Memory B cell (primary cell): ENCODE data around the gene COL18A1.

Experiments
- ATAC-seq: fragments of 150-1000 bp; cut with Tn5 transposase; 2 replicates; pipeline ENCODE4 v1.10.0; 2021; ENCODE audit warnings: low read depth, mild to moderate bottlenecking, moderate library complexity
- DNase-seq, 2 donors: peaks; one replicate each; pipeline ENCODE4 v3.0.0; 2022; ENCODE audit warnings: low spot score in 2 of 2
- H3K27ac Mint-ChIP-seq: one replicate; pipeline ENCODE4 v1.8.0; 2022; ENCODE audit warnings: mild to moderate bottlenecking, moderate library complexity, mixed read lengths
- H3K27me3 Mint-ChIP-seq: one replicate; pipeline ENCODE4 v1.8.0; 2022; ENCODE audit warnings: mixed read lengths
- H3K36me3 Mint-ChIP-seq: one replicate; pipeline ENCODE4 v1.8.0; 2022; ENCODE audit warnings: mild to moderate bottlenecking, mixed read lengths
- H3K4me1 Mint-ChIP-seq: one replicate; pipeline ENCODE4 v1.8.0; 2022; ENCODE audit warnings: mixed read lengths
- H3K4me3 Mint-ChIP-seq: one replicate; pipeline ENCODE4 v1.8.0; 2022; ENCODE audit warnings: mild to moderate bottlenecking, moderate library complexity, mixed read lengths
- H3K9me3 Mint-ChIP-seq: one replicate; pipeline ENCODE4 v1.8.0; 2022; ENCODE audit warnings: mixed read lengths

Gene COL18A1

DNA sequence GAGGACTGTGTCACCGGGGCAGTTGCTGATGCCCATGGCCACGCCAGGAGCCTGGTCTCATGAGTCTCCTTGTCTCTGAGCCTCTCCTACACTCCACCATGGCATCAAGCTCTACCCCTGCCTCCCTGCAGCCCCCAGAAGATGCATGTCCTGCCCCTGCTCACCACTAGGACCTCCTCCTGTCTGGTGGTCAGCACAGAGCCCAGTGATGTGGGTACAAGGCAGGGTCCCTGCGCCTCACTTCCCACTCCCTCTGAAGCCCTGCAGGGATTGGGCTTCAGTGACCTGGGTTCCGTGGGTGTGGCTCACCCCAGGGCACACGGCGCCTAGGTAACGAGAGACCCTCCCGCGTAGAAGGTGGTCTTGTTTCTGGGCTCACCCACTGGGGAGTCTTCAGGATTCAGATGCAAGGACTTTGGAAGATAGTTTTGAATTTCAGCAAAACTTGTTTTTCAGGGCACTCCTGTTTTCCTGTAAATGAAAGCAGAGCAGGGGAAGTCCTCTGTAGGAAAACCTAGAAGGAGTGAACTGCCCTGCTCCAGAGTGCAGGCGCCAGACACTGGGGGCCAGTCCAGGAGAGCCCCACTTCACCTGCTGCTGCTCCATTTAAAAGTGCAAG, 2.8 kb downstream of the COL18A1 start:
- ATAC-seq (no peak), DNase-seq (no peak)
- no peaks in the 10 kb centered on the region for H3K36me3 Mint-ChIP-seq
- no peak overlapping the region for H3K27ac Mint-ChIP-seq
- peaks cover 12% of the 10 kb centered on the region for H3K4me1 Mint-ChIP-seq
- H3K27me3 Mint-ChIP-seq, result peaks cover 21% of the 10 kb centered on the region
- no peak overlapping the region for H3K4me3 Mint-ChIP-seq
- no peaks in the 10 kb centered on the region for H3K9me3 Mint-ChIP-seq

DNA sequence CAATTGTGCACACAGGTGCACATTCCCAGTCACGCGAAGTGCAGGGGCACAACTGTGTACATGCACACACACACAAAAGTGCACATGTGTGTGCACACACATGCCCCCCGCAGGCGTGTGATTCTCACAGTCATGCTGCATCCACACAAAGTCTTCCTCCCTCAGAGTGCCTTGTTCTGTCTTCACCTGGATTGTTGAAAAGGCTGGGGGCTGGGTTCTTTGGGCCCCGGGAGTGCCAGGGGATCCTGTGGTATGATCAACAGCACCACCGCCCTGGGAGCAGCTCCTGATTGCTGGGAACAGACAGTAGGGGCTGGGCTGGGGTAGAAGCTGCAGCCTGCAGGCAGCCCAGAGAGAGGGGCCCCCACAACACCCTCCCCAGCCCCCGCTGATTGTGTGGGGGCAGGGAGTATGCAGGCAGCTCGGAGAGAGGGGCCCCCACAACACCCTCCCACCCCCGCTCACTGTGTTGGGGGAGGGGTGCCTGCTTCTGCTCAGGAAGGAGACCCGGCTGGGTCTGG, 3.4 kb downstream of the COL18A1 start:
- Mint-ChIP-seq H3K9me3 (no peaks in the 10 kb centered on the region), H3K4me3 (no peak overlapping the region), H3K27ac (no peak overlapping the region), H3K4me1 (peaks cover 11% of the 10 kb centered on the region), H3K36me3 (no peaks in the 10 kb centered on the region), H3K27me3 (peaks cover 21% of the 10 kb centered on the region)
- DNase-seq, result no peak
- ATAC-seq, result no peak

DNA sequence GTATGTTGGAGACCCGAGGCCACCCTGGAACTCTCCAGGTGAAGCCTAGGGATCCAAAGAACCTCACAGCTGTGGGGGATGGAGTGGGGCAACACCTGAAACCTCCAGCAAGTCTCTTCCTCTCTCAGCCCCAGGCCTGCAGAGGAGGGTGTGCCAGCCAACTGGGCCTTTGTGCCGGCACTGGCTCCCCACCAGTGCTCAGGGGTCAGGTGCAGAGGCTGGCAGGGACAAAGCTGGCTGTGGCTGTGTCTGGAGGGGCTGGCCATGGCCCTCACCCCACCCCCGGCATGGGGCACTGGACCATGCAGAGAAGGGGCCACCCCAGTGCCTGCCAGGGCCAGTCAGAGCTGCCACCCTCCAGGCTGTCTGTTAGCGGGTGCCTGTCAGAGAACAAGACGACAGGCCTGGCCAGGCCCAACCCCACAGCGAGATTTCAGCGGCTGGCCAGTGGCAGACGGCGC, 3.9 kb downstream of the COL18A1 start:
- Mint-ChIP-seq H3K27ac (no peak overlapping the region), H3K4me1 (peaks cover 8% of the 10 kb centered on the region), H3K9me3 (no peaks in the 10 kb centered on the region), H3K4me3 (no peak overlapping the region), H3K27me3 (peaks cover 17% of the 10 kb centered on the region), H3K36me3 (no peaks in the 10 kb centered on the region)
- DNase-seq (no peak), ATAC-seq (no peak)

DNA sequence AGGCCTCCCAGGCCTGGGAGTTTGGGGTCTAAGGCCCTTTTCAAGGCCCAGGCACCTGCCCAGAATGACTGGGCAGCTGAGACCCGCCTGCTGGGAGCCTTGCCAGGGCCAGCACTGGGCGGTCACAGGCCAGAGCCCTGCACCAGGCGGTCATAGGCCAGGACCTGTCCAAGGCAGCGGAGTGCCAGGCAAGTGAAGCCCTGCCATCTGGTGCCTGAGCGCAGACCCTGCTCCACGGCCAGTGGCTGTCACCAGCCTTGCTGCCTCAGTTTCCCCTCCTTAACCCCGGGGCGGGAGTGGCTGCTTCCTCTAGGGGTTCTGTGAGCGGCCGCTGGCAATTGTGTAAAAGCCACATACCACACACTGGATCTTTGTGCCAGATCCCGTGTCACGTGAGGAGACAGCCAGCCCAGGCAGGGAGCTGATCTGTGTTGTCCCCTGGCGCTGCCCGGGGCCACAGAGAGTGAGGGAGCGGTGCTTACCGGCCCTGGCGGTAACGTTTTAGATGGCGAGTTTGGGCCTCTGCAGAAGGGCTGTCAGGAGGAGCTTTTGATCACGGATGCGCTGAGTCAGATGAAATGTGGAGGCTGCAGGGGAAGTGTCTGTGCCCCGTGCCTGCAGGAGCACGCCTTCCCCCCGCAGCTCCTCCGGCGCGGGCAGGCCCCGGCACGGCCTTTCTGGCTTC, 4.6 kb downstream of the COL18A1 start:
- H3K4me3 Mint-ChIP-seq, result no peak overlapping the region
- no peaks in the 10 kb centered on the region for H3K36me3 Mint-ChIP-seq
- DNase-seq, result no peak
- H3K4me1 Mint-ChIP-seq, result peaks cover 4% of the 10 kb centered on the region
- ATAC-seq, result no peak
- peaks cover 11% of the 10 kb centered on the region for H3K27me3 Mint-ChIP-seq
- H3K27ac Mint-ChIP-seq, result no peak overlapping the region
- no peaks in the 10 kb centered on the region for H3K9me3 Mint-ChIP-seq

DNA sequence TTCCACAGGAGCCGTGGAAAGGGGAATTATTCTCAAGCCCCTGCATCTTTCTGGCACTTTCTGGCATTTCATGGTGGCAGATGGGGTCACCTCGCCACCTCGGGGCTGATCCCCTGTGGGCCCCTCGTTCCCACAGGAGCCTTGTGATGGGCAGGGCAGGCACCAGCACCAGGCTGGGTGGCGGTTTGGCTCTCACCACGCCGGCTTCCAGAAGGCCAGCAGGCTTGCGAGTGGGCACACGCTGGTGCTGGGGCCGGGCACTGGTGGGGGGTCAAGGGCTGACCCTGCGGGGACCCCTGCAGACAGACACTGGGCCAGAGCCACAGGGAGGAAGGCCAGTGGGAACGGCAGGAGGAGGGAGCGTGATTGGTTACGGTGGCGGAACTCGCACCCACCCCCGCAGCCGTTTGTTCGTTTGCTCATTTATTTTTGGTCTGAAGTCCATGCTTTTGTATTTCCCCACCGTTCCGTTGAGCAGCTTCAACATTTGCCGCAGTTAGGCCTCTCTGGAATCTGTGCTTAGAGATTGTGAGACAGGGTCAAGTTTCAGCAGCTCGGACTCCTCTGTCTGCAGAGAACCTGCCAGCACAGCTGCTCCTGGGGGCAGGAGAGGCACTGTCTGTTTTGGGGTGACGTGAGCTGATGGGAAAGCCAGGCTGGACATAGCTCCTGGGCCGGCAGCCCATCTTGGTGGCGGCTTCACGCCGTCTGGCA, 5.3 kb downstream of the COL18A1 start:
- H3K4me1 Mint-ChIP-seq, result peaks cover 4% of the 10 kb centered on the region
- H3K9me3 Mint-ChIP-seq, result no peaks in the 10 kb centered on the region
- H3K27ac Mint-ChIP-seq, result no peak overlapping the region
- H3K36me3 Mint-ChIP-seq, result no peaks in the 10 kb centered on the region
- no peak overlapping the region for H3K4me3 Mint-ChIP-seq
- ATAC-seq (no peak), DNase-seq (no peak)
- peaks cover 11% of the 10 kb centered on the region for H3K27me3 Mint-ChIP-seq

DNA sequence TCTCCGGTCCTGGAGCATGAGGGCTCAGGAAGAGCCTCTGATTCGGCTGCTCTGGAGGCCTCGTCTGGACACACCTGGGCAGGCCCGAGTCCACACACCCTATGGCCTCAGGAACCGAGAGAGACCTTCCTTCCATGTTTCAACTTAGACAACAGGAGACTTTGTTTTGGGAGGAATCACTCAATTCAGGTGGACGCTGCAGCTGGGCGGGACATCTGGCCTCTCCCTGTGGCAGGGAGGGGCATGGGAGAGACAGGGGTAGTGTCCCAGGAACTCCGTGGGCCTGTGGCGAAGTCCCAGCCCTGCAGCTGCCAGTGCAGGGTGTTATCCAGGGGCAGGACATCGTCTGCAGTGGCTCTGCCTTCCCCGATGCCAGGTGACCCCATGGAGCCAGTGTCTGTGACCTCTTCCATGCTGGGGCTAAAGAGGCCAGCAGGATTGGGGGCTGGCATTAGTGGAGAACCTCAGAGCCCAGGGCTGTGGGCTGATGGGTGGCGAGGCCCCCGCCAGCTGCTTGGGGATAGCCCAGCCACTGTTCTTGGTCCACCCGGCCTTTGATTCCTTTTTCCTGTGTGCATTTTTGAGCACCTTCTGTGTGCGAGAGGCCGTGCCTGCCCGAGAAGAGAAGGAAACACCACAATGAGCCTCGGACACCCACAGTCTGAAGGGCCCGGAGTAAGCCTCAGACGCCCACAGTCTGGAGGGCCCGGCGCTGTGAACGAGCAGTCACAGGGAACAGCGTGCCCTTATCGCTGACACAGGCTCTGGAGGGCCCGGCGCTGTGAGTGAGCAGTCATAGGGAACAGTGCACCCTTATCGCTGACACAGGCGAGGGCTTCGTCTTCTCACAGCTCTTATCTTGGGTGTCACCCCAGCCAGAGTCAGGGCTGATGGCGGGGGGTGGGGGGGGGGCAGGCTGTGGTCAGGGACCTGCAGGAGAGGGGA, 6.2 kb downstream of the COL18A1 start:
- Mint-ChIP-seq H3K27ac (no peak overlapping the region), H3K9me3 (no peaks in the 10 kb centered on the region), H3K4me1 (peaks cover 4% of the 10 kb centered on the region), H3K27me3 (peaks cover 11% of the 10 kb centered on the region), H3K36me3 (no peaks in the 10 kb centered on the region), H3K4me3 (no peak overlapping the region)
- ATAC-seq, result no peak
- no peak for DNase-seq

DNA sequence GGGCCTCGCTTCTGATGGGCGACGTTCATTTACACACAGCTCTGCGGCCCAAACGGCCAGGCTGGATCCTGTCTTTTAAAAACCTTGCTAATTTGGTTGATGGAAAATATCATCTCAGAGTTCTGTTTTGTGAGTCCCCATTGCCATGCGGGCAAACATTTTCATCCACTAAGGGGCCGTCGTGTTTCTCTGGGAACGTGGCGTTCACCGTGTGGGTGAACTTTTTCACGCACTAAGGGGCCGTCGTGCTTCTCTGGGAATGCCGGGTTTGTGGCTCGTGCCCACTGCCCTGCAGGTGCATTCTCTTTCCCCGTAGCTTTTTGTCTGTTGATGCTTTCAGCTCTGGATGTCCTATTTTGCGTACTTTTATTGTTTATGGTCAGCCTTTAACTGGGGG, 6.8 kb downstream of the COL18A1 start:
- ATAC-seq (no peak), DNase-seq (no peak)
- peaks cover 8% of the 10 kb centered on the region for H3K27me3 Mint-ChIP-seq
- no peaks in the 10 kb centered on the region for H3K36me3 Mint-ChIP-seq
- H3K9me3 Mint-ChIP-seq, result no peaks in the 10 kb centered on the region
- H3K4me3 Mint-ChIP-seq, result no peak overlapping the region
- no peak overlapping the region for H3K27ac Mint-ChIP-seq
- H3K4me1 Mint-ChIP-seq, result no peaks in the 10 kb centered on the region

DNA sequence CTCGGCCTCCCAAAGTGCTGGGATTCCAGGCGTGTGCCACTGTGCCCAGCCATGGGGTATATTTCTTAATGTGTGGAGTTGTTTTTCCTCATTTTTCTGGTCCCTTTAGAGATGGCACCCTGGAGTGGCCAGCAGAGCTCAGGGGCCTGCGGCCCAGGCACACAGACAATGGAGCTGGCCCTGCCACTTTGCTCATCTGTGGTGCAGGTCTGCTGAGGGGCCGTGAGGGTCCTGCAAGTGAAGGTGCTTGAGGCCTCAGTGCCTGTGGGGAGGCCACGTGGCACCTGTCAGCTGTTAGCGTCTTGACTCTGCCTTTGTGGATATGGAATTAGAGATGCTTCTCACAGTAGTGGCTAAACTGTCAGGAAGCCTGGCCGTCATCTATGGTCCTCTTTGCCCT, 7.5 kb downstream of the COL18A1 start:
- no peak overlapping the region for H3K27ac Mint-ChIP-seq
- H3K27me3 Mint-ChIP-seq, result peaks cover 9% of the 10 kb centered on the region
- H3K36me3 Mint-ChIP-seq, result no peaks in the 10 kb centered on the region
- no peaks in the 10 kb centered on the region for H3K9me3 Mint-ChIP-seq
- H3K4me1 Mint-ChIP-seq, result no peaks in the 10 kb centered on the region
- DNase-seq (no peak), ATAC-seq (no peak)
- H3K4me3 Mint-ChIP-seq, result no peak overlapping the region

DNA sequence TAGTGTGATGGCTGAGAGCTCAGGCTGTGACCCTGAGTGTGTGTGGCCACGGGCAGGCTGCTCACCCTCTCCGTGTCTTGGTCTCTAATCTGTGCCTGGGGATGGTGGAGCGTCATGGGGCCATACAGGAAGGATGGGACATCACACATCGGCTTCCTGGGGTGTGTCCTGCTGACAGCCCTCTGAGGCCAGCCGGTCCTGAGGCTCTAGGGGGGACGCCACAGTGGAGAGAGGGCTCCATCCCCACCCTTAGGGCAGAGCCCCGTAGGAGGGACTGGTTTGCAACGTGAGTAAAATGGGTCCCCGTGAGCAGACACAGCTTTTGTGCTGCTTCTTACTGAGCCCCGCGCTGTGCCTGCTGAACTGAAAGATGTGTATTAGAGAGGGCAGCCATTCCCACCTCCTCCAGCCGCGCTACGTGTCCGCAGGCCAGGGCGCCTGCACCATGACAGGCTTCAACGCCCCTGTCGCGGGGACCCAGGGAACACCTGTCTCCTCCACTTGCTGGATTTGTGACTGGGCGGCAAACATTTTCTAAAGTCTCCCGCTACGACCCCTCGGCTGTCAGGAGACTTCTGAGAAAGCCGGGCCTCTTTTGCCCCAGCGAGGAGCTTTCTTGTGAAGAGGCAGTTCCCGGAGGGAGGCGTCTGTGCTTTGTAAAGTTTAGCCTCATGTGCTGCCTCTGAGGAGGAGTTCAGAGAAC, 8.1 kb downstream of the COL18A1 start:
- Mint-ChIP-seq H3K36me3 (no peaks in the 10 kb centered on the region), H3K9me3 (no peaks in the 10 kb centered on the region), H3K4me1 (no peaks in the 10 kb centered on the region), H3K4me3 (no peak overlapping the region), H3K27ac (no peak overlapping the region), H3K27me3 (peaks cover 9% of the 10 kb centered on the region)
- ATAC-seq (no peak), DNase-seq (no peak)

DNA sequence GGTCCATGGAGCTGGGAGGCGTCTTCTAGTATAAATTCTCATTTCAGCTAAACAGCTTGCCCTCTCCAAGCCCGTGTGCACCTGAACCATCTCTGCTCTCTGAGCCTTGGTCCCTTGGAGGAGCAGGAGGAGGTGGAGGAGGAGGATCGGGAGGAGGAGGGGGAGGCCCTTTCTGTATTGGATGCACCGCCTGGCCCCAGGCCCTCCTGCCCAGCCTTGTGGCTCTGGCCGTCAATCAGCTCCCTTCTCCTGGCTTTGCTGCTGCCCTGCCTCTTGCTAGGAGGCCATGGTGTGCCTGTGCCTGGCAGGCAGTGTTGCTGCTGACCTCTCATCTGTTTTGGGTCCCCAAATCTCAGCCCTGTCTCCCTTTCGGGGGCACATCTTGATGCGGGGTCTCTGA, 9.0 kb downstream of the COL18A1 start:
- Mint-ChIP-seq H3K27me3 (peaks cover 11% of the 10 kb centered on the region), H3K36me3 (no peaks in the 10 kb centered on the region), H3K4me3 (no peak overlapping the region), H3K9me3 (no peaks in the 10 kb centered on the region), H3K4me1 (no peaks in the 10 kb centered on the region), H3K27ac (no peak overlapping the region)
- no peak for DNase-seq
- no peak for ATAC-seq

DNA sequence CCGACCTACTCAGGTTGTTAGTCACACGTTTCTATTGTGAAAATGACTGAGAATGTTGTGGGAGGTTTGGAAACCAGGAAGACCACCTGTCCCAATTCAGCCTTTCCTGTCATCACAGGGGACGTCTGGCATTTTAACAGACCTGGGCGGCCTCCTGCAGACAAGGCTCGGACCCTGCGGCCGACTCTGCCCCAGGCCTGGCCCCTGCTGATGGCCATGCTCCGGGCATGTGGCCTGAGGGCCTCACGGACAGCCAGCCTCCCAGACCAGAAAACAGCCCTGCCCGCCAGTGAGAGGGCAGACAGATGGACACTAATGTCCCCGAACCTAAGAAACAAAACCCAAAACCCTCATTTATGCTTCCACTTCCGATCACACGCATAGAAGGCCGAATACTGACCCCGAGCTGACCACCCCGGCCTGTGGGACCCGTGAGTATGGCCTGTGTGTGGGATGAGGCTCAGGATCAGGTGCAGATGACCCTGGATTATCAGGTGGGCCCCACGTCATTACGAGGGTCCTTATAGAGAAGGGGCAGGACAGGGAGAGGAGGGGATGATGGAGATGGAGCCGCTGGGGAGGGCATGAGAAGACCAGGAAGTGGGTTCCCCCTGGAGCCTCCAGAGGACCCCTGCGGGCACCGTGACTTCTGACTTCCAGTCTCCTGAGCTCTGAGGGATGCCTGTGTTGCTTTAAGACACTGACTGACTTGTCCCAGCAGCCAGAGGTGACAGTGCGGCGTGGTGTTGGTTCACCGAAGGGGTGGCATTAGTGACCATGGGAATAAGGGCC, 9.6 kb downstream of the COL18A1 start:
- Mint-ChIP-seq H3K27me3 (peaks cover 14% of the 10 kb centered on the region), H3K9me3 (no peaks in the 10 kb centered on the region), H3K4me3 (no peak overlapping the region), H3K27ac (no peak overlapping the region), H3K4me1 (no peaks in the 10 kb centered on the region), H3K36me3 (no peaks in the 10 kb centered on the region)
- DNase-seq, result no peak
- ATAC-seq, result no peak

DNA sequence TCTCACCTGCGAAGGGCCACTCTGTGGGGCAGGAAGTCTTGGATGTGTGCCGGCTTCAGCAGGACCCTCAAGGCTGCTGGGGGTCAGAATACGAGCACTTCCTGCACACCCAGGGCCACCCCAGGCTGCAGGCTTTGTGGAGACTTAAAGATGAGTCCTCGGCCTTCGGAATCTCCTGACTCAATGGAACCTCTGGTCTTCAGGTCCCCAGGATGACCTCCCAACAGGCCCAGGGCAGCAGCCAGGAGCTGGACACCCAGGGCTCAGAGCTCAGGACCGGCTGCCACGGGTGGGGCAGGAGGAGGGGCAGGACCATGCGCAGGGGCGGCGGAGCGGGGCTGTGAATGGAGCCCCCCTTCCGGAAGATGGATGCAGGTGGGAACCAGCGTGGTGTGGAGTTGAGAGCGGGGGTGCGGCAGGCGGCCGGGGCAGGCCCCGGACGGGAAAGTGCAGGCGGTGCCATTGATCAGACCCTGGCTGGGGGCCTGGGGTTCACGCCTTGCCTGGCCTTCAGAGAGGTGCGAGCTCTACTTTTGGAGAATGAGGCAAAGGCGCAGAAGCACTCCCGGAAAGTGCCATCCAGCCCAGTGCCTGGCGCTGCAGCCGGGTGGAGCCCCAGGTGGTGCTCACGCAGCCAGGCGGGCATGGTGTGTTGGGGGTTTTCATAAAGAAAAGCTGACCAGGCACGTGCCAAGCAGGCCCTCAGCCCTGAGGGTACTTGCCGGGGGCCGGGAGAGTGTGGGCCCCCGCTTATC, 10.4 kb downstream of the COL18A1 start:
- no peaks in the 10 kb centered on the region for H3K36me3 Mint-ChIP-seq
- no peak for ATAC-seq
- DNase-seq, result no peak
- no peak overlapping the region for H3K4me3 Mint-ChIP-seq
- H3K4me1 Mint-ChIP-seq, result no peaks in the 10 kb centered on the region
- peaks cover 12% of the 10 kb centered on the region for H3K27me3 Mint-ChIP-seq
- no peaks in the 10 kb centered on the region for H3K9me3 Mint-ChIP-seq
- no peak overlapping the region for H3K27ac Mint-ChIP-seq
